Kidney (tissue), 14 donors: ENCODE measurements around the gene CRK. TPM values are rescaled to one million over a fixed set of nuclear protein-coding genes. Genes with fewer than 3 reads are reported as not detected.

Experiments
- DNase-seq, 5 donors: peaks; one replicate each; pipeline ENCODE4 v3.0.0-alpha.2; 2013 to 2020
- FAIRE-seq: peaks from 2 replicates; lab custom pipeline; 2012; peaks lifted over from hg19 to GRCh38; lab: Jason Lieb, UNC
- H3K27ac ChIP-seq, 2 donors: one replicate each; pipeline ENCODE4 v1.7.0; 2013; ENCODE audit warnings: low read depth in 2 of 2, low read length in 2 of 2, inconsistent platforms in 1 of 2
- H3K27me3 ChIP-seq: one replicate; pipeline ENCODE4 v1.7.1; 2013; ENCODE audit warnings: low read length, inconsistent platforms; ENCODE audit not compliant: control insufficient read depth, insufficient read depth
- H3K36me3 ChIP-seq, 3 donors: one replicate each; pipeline versions ENCODE4 v1.7.0 to v1.7.1; 2013; ENCODE audit warnings: low read length in 3 of 3, control low read depth in 1 of 3, inconsistent platforms in 1 of 3; ENCODE audit not compliant: insufficient read depth in 3 of 3, control insufficient read depth in 2 of 3
- H3K4me1 ChIP-seq, 3 donors: one replicate each; pipeline versions ENCODE4 v1.7.0 to v1.7.1; 2013; ENCODE audit warnings: low read length in 3 of 3, inconsistent platforms in 1 of 3, low read depth in 1 of 3; ENCODE audit not compliant: control insufficient read depth in 2 of 3, insufficient read depth in 2 of 3
- H3K4me3 ChIP-seq, 3 donors: one replicate each; pipeline versions ENCODE4 v1.7.0 to v1.8.1; 2013; ENCODE audit warnings: low read length in 3 of 3, control low read depth in 1 of 3, inconsistent platforms in 1 of 3
- H3K9ac ChIP-seq, 3 donors: one replicate each; pipeline versions ENCODE4 v1.7.0 to v1.7.1; 2013; ENCODE audit warnings: low read length in 3 of 3, control low read depth in 1 of 3, inconsistent platforms in 1 of 3
- H3K9me3 ChIP-seq, 3 donors: one replicate each; pipeline versions ENCODE4 v1.7.0 to v1.7.1; 2013; ENCODE audit warnings: low read length in 3 of 3, control low read depth in 1 of 3, inconsistent platforms in 1 of 3; ENCODE audit not compliant: control insufficient read depth in 2 of 3, insufficient read depth in 1 of 3
- intact Hi-C: fragments of 100-400 bp; cut with DNase I; formaldehyde crosslinking; loops from one replicate; pipeline ENCODE4 v1.11.1; 2022
- polyA plus RNA-seq: library from polyadenylated mRNA; stranded (reverse); fragments of 350-450 nt; fragmentation: Illumina TruSeq; extraction: RNeasy Lipid Tissue Mini Kit (QIAGEN cat#74804); gene quantifications from one replicate; pipeline ENCODE4 v1.2.3, GENCODE V29; 2014; ENCODE audit warnings: low read depth, low replicate concordance; ENCODE audit not compliant: insufficient read depth
- total RNA-seq: library from RNA; stranded (reverse); fragmentation: NEBNext Ultra II Directional; extraction: Animal tissue kit (Norgen Biotek cat#: 25700); gene quantifications from one replicate; pipeline ENCODE4 v1.2.1, GENCODE V29; 2021
- TF ChIP-seq, protein P1 (sequence below): IDR thresholded peaks from 3 replicates; pipeline ENCODE4 v1.5.1; 2012; ENCODE audit warnings: mild to moderate bottlenecking, moderate library complexity, borderline replicate concordance; ENCODE audit not compliant: insufficient read depth; ENCODE audit errors: extremely low read depth
- donor health status: control.
- donor health status: control.
- donor health status: control.
- donor health status: control.
- donor health status: control.
- donor health status: DM: yes; HTN: yes; CAD: no.
- donor health status: Normal renal cell carcinoma (clear cell type).

CRK gene
- total and polyA plus RNA-seq, 2 donors from 2014 or later: 26.8 to 61.3 TPM

DNA sequence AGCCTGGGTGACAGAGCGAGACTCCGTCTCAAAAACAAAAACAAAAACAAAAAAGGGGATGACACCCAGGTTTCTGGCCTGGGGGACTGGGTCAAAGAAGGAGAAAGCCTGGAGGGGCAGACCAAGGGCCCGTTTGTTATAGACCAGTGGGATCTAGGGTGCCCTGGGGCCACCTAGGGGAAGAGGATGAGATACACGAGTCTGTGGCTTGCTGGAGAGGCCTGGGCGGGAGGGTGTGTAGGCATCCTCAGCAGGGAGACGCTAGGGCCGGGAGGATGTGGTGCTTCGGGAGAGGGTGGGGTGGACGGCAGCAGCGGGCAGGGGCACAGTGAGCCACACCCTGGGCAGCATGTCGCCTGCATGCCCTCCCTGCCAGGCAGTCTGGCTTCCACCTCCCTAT is 17.1 kb upstream of the CRK start:
- no peaks in the 10 kb centered on the region for H3K27me3 ChIP-seq
- no peak overlapping the region for H3K9ac ChIP-seq
- no peaks in the 10 kb centered on the region for H3K9me3 ChIP-seq
- TF ChIP-seq, protein P1, sequence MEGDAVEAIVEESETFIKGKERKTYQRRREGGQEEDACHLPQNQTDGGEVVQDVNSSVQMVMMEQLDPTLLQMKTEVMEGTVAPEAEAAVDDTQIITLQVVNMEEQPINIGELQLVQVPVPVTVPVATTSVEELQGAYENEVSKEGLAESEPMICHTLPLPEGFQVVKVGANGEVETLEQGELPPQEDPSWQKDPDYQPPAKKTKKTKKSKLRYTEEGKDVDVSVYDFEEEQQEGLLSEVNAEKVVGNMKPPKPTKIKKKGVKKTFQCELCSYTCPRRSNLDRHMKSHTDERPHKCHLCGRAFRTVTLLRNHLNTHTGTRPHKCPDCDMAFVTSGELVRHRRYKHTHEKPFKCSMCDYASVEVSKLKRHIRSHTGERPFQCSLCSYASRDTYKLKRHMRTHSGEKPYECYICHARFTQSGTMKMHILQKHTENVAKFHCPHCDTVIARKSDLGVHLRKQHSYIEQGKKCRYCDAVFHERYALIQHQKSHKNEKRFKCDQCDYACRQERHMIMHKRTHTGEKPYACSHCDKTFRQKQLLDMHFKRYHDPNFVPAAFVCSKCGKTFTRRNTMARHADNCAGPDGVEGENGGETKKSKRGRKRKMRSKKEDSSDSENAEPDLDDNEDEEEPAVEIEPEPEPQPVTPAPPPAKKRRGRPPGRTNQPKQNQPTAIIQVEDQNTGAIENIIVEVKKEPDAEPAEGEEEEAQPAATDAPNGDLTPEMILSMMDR: no peak
- H3K27ac ChIP-seq: no peak overlapping the region
- H3K36me3 ChIP-seq: peaks cover 0 to 33% (median 10%) of the 10 kb centered on the region in 3 donors
- intact Hi-C loops: no loop called here
- FAIRE-seq: no peak
- H3K4me1 ChIP-seq: no peaks in the 10 kb centered on the region
- DNase-seq: no peak
- no peak overlapping the region for H3K4me3 ChIP-seq

DNA sequence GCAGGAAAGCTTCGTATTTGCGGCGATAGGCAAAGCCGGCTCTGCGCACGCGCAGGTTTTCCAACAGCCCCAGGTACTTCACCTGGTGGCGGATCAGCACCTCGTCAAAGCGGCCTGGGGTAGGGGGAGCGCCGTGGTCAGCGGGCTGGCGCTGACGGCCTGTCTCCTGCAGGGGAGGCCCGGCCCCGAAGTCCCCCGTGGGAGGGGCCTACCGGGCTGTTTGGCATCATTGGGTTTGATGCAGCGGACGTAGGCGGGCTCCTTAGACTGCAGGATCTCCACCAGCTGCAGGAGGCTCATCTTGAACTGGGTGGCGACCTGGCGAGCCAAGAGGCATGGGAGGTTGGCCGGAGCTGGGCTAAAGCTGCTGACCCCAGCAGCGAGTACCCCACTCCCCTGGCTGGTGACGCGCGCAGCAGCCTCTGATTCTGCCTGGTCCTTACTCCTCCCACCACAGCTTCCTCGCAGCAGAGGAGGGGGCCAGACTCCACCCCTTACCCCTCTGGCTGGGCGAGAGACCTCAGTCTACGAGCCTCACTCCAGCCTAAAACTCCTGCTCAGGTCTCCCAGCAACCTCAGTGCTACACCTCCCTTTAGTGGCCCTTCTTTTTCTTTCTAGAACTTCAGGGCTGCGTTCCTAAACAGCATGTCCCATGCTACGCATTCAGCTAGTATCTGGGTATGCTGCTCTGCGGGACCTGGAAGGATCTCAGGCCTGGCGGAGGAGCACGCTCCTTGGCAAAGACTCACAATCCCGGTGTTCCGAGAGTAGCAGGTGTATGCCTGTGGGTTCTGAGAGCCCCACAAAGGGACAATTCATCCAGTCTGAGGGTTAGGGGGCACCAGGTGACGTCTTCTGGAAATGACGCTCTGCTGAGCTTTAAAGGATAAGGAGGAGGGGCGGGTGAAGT is 16.1 kb upstream of the CRK start:
- FAIRE-seq (no peak), DNase-seq (peak in 4 of 5 donors; percentile 76 to 86 (median 79))
- no peaks in the 10 kb centered on the region for H3K9me3 ChIP-seq
- no peak overlapping the region for H3K27ac ChIP-seq
- no peaks in the 10 kb centered on the region for H3K4me1 ChIP-seq
- no peaks in the 10 kb centered on the region for H3K27me3 ChIP-seq
- intact Hi-C loops: no loop called here
- H3K4me3 ChIP-seq: no peak overlapping the region
- H3K36me3 ChIP-seq: peaks cover 0 to 30% (median 14%) of the 10 kb centered on the region in 3 donors
- H3K9ac ChIP-seq: no peak overlapping the region
- TF ChIP-seq, protein P1: no peak

DNA sequence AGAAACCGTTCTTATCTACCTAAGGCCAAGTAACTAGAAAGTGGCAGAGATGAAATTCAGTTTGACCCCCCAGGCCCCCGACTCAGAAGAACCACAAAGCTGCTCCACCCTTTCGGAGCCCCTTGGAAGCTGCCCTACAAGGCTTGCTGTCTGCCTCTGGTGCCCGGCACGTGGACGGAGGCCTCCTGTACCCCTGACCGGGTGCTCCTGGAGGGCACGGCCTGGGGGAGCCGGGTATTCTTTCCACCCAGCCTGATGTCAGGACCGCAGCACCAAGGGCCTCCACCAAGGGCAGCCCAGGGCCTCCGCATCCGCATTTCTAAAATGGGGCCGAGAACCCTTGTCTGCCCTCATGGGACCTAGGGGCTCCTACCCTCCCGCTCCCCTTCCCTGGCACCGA is 15.5 kb upstream of the CRK start:
- Histone ChIP-seq H3K36me3 (peaks cover 0 to 32% (median 14%) of the 10 kb centered on the region in 3 donors), H3K27me3 (no peaks in the 10 kb centered on the region), H3K4me3 (no peak overlapping the region), H3K9ac (no peak overlapping the region), H3K4me1 (no peaks in the 10 kb centered on the region), H3K27ac (no peak overlapping the region), H3K9me3 (no peaks in the 10 kb centered on the region)
- intact Hi-C loops: no loop called here
- TF ChIP-seq, protein P1: no peak
- DNase-seq: no peak
- no peak for FAIRE-seq
